GM18520 (cell line): ENCODE measurements around the gene TNP2.
"Not testable (repeated sequence)": the region's sequence is repeated elsewhere in the genome, so short reads cannot be mapped to it uniquely, and the experiment has no call there.

ENCODE experiments used
- ATAC-seq: cut with Tn5 transposase; IDR thresholded peaks from one replicate; pipeline ENCODE4 v1.9.1; 2021; ENCODE audit not compliant: unreplicated experiment

Gene TNP2

GRCh38 chr16:11225677-11226549 lies 43.2 kb downstream of the TNP2 start:
- ATAC-seq, result no peak

- ATAC-seq, result peak; percentile 70
These were observed 44.0 kb downstream of the TNP2 start for GRCh38 chr16:11224894-11225676.

- peak; percentile 40 for ATAC-seq
These were observed 44.8 kb downstream of the TNP2 start for GRCh38 chr16:11224096-11224893.

GRCh38 chr16:11220507-11220906 lies 48.6 kb downstream of the TNP2 start:
- not testable (repeated sequence) for ATAC-seq

- ATAC-seq, result no peak
These were observed 49.9 kb downstream of the TNP2 start for GRCh38 chr16:11219178-11219577.

- ATAC-seq, result no peak
These were observed 50.5 kb downstream of the TNP2 start for GRCh38 chr16:11218604-11218962.
